Activated naive CD8-positive, alpha-beta T cell (primary cell): Measurements from ENCODE around the gene SLC17A1.

Experiments used
- H3K27ac Mint-ChIP-seq: one replicate; pipeline ENCODE4 v1.8.0; 2021; ENCODE audit warnings: mixed read lengths
- H3K27me3 Mint-ChIP-seq: one replicate; pipeline ENCODE4 v1.8.0; 2021; ENCODE audit warnings: mixed read lengths
- H3K36me3 Mint-ChIP-seq: one replicate; pipeline ENCODE4 v1.8.0; 2021; ENCODE audit warnings: mixed read lengths
- H3K4me1 Mint-ChIP-seq: one replicate; pipeline ENCODE4 v1.8.0; 2021; ENCODE audit warnings: low read depth, mixed read lengths
- H3K4me3 Mint-ChIP-seq: one replicate; pipeline ENCODE4 v1.8.0; 2021; ENCODE audit warnings: mild to moderate bottlenecking, mixed read lengths
- H3K9me3 Mint-ChIP-seq: one replicate; pipeline ENCODE4 v1.8.0; 2021; ENCODE audit warnings: low read depth, mixed read lengths

SLC17A1 gene, protein sequence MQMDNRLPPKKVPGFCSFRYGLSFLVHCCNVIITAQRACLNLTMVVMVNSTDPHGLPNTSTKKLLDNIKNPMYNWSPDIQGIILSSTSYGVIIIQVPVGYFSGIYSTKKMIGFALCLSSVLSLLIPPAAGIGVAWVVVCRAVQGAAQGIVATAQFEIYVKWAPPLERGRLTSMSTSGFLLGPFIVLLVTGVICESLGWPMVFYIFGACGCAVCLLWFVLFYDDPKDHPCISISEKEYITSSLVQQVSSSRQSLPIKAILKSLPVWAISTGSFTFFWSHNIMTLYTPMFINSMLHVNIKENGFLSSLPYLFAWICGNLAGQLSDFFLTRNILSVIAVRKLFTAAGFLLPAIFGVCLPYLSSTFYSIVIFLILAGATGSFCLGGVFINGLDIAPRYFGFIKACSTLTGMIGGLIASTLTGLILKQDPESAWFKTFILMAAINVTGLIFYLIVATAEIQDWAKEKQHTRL

DNA sequence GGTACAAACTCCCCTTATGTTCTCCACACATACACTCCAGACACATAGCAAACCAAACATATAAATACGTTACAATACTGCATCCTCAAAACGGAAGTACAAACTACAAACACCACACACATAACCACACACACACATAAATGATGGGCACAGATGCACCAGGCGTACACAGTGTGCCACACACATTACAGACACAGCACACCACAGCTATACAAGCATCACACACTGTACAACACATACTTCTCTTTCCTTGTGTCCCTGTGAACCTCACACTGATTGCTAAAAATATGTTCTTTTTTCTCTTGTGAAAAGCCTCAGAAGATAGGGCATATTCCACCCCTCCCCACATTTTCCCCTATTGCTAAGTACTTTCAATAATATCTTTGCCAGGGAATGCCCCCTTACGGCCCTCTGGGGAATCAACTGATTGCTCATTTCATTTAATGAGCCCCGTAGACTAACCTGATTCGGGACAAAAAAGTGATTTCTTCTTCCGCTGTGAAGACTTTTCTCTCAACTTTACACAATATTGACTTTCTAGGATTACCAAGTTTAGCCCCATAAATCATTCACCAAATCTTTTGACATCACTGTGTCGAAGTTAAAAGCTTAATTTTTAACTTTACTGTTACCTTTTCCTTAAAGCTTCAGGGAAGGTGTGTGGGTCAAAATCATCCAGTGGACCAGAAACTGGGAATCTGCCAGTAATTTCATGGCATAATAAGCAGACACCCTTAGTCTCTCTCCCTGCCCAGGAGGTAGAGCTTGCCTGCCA lies at the start of gene SLC17A1:
TSS of gene SLC17A1 (minus strand) at position 521 of the 775 bp plus-strand sequence. CDS start 1,495 bp downstream, outside the sequence.
- Mint-ChIP-seq H3K9me3 (no peaks in the 10 kb centered on the region), H3K4me3 (no peak within 1 kb of the TSS), H3K4me1 (no peaks in the 10 kb centered on the region), H3K36me3 (no peaks in the 10 kb centered on the region), H3K27me3 (peaks cover 18% of the 10 kb centered on the region), H3K27ac (no peak within 1 kb of the TSS)

DNA sequence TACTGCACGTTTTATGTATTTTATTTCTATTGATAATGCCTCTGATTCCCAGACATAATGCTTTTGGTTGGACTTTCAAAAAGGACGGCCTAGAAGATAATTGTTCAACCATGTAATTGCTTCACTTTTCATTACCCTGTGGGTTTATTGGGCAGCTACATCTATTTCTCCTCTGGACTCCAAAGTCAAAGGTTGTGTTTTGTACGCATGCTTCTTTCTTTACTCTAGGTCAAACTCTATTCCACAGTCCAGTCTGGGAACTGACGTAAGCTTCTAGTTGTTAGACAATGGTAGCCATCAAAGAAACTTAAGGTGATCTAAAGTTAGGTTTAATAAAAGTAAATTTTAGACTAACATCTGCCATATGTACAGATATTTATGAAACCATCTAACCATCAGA lies 48.7 kb upstream of the SLC17A1 start:
- Mint-ChIP-seq H3K4me3 (no peak overlapping the region), H3K9me3 (no peaks in the 10 kb centered on the region), H3K36me3 (no peaks in the 10 kb centered on the region), H3K4me1 (peaks cover 1% of the 10 kb centered on the region), H3K27me3 (peaks cover 2% of the 10 kb centered on the region), H3K27ac (no peak overlapping the region)

DNA sequence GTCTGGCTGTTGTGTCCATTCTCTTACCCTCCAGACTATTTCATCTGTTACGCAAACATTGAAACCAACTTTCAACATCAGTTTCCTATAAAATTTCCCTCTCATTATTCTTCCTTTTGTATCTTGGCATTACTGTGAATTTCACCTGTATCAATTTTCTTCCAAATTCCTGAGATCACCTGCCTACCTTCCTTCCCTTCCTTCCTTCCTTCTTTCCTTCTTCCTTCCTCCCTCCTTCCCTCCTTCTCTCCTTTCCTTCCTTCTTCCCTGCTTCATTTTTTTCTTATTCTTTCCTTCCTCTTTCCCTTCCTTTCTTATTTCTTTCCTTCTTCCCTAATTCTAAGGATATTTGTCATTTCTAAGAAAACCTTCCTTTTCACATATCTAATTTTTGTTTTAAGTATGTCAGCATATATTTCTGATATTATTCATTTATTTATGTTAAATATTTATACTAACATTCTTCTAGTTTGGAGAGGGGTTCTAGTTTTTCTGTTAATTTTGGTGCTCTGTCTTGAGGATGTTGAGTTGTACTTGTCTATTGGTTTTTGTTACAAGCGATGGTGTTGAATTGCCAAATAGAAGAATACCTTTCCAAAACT lies 47.0 kb upstream of the SLC17A1 start:
- no peak overlapping the region for H3K27ac Mint-ChIP-seq
- H3K27me3 Mint-ChIP-seq, result peaks cover 2% of the 10 kb centered on the region
- peaks cover 11% of the 10 kb centered on the region for H3K4me1 Mint-ChIP-seq
- no peaks in the 10 kb centered on the region for H3K36me3 Mint-ChIP-seq
- H3K4me3 Mint-ChIP-seq, result no peak overlapping the region
- no peaks in the 10 kb centered on the region for H3K9me3 Mint-ChIP-seq

- no peaks in the 10 kb centered on the region for H3K9me3 Mint-ChIP-seq
- no peaks in the 10 kb centered on the region for H3K36me3 Mint-ChIP-seq
- H3K4me3 Mint-ChIP-seq, result no peak overlapping the region
- H3K27ac Mint-ChIP-seq, result no peak overlapping the region
- peaks cover 2% of the 10 kb centered on the region for H3K27me3 Mint-ChIP-seq
- H3K4me1 Mint-ChIP-seq, result peaks cover 21% of the 10 kb centered on the region
These were observed 44.2 kb upstream of the SLC17A1 start for GRCh38 chr6:25875926-25876602.

- H3K4me3 Mint-ChIP-seq, result no peak overlapping the region
- H3K9me3 Mint-ChIP-seq, result no peaks in the 10 kb centered on the region
- H3K36me3 Mint-ChIP-seq, result no peaks in the 10 kb centered on the region
- peaks cover 21% of the 10 kb centered on the region for H3K4me1 Mint-ChIP-seq
- H3K27ac Mint-ChIP-seq, result no peak overlapping the region
- H3K27me3 Mint-ChIP-seq, result peaks cover 2% of the 10 kb centered on the region
These were observed 43.7 kb upstream of the SLC17A1 start for GRCh38 chr6:25875563-25875905.

GRCh38 chr6:25874822-25875562 lies 43.1 kb upstream of the SLC17A1 start:
- Mint-ChIP-seq H3K4me1 (peaks cover 21% of the 10 kb centered on the region), H3K9me3 (no peaks in the 10 kb centered on the region), H3K36me3 (no peaks in the 10 kb centered on the region), H3K27ac (no peak overlapping the region), H3K4me3 (no peak overlapping the region), H3K27me3 (peaks cover 2% of the 10 kb centered on the region)

GRCh38 chr6:25874118-25874517 lies 42.3 kb upstream of the SLC17A1 start, which contains the start of gene SLC17A3:
SLC17A3 (minus strand) TSS chr6:25874243; CDS start chr6:25868387, 5,856 bp downstream.
- peaks cover 21% of the 10 kb centered on the region for H3K4me1 Mint-ChIP-seq
- no peaks in the 10 kb centered on the region for H3K9me3 Mint-ChIP-seq
- H3K36me3 Mint-ChIP-seq, result no peaks in the 10 kb centered on the region
- peaks cover 2% of the 10 kb centered on the region for H3K27me3 Mint-ChIP-seq
- no peak within 1 kb of the TSS for H3K4me3 Mint-ChIP-seq
- no peak within 1 kb of the TSS for H3K27ac Mint-ChIP-seq

DNA sequence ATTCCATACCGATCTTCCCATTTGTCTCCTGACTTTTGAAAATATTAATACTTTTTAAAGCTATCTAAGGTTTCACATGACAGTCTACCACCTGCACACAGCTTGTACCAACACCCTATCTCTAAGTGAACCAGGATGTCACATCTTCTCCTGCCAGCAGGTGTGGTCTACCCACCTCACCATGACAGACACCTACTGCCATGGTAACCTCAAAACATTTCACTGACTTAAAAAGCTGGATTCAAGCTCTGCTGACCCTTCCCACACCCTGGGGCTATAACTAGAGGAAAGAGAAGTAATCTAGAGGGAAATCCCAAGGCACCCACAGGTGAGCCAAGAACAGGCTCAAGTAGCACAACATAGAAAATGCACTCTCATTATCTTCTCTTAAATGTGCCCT lies 41.0 kb upstream of the SLC17A1 start:
- Mint-ChIP-seq H3K27ac (no peak overlapping the region), H3K4me3 (no peak overlapping the region), H3K9me3 (no peaks in the 10 kb centered on the region), H3K27me3 (no peaks in the 10 kb centered on the region), H3K36me3 (no peaks in the 10 kb centered on the region), H3K4me1 (peaks cover 21% of the 10 kb centered on the region)

GRCh38 chr6:25869840-25870239 lies 38.0 kb upstream of the SLC17A1 start:
- Mint-ChIP-seq H3K27ac (no peak overlapping the region), H3K36me3 (no peaks in the 10 kb centered on the region), H3K9me3 (no peaks in the 10 kb centered on the region), H3K4me3 (no peak overlapping the region), H3K4me1 (peaks cover 36% of the 10 kb centered on the region), H3K27me3 (no peaks in the 10 kb centered on the region)

DNA sequence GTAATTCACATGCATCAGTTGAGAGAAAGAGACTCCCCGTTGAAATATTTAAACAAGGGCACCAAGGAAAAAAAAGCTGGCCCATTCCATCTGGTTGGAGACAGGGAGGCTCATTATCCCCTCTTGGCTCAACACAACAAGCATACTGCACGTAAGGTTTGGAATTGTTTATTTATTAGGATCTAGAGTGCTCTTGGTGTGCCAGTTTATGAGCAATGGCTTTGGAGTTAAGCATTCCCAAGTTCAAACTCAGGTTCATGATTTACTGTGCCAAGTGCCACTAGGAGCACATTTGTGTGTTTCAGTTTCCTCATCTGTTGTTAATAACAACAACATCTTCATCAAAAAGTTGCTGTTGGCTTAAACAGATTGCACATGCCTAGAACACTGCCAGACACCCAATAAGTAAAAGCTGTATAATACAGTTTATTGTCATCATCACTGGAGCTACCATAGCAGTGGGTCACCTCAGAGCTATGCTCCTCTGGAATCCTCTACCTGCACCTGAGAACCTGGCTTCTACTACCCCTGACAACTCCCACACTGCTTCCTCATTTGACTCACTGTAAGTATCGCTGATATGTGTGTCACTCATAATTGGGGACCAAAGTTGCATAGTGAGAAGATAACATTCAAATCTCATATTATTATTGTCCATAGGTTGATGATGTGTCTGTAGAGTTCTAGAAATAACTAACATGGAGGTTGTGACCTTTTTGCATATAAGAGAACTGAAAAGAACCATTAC lies 36.8 kb upstream of the SLC17A1 start:
- H3K9me3 Mint-ChIP-seq, result peaks cover 6% of the 10 kb centered on the region
- peaks cover 4% of the 10 kb centered on the region for H3K36me3 Mint-ChIP-seq
- H3K27me3 Mint-ChIP-seq, result no peaks in the 10 kb centered on the region
- H3K4me1 Mint-ChIP-seq, result peaks cover 30% of the 10 kb centered on the region
- no peak overlapping the region for H3K27ac Mint-ChIP-seq
- H3K4me3 Mint-ChIP-seq, result no peak overlapping the region

DNA sequence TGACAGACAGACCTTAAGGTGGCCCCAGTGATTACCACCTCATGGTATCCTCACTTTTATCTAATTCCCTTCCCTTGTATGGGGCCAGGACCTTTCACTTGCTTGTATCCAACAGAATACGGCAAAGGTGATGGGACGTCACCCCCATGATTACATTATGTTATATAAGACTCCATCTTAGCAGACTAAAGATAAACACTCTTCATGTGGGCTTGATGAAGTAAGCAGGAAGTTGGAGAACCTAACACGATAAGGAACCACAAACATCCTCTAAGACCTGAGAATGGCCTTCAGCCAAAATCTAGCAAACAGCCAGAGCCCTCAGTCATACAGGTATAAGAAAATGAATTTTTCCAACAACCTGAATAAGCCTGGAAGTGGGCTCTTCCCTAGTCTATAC lies 34.2 kb upstream of the SLC17A1 start:
- H3K27ac Mint-ChIP-seq, result no peak overlapping the region
- H3K36me3 Mint-ChIP-seq, result peaks cover 4% of the 10 kb centered on the region
- H3K4me1 Mint-ChIP-seq, result peaks cover 20% of the 10 kb centered on the region
- peak overlapping the region; percentile 49 for H3K4me3 Mint-ChIP-seq
- H3K27me3 Mint-ChIP-seq, result no peaks in the 10 kb centered on the region
- peaks cover 6% of the 10 kb centered on the region for H3K9me3 Mint-ChIP-seq

GRCh38 chr6:25863360-25863759 lies 31.5 kb upstream of the SLC17A1 start:
- Mint-ChIP-seq H3K4me1 (peaks cover 20% of the 10 kb centered on the region), H3K27me3 (no peaks in the 10 kb centered on the region), H3K4me3 (no peak overlapping the region), H3K9me3 (peaks cover 6% of the 10 kb centered on the region), H3K27ac (no peak overlapping the region), H3K36me3 (peaks cover 4% of the 10 kb centered on the region)

GRCh38 chr6:25862199-25862598 lies 30.3 kb upstream of the SLC17A1 start:
- Mint-ChIP-seq H3K27me3 (no peaks in the 10 kb centered on the region), H3K4me1 (peaks cover 19% of the 10 kb centered on the region), H3K36me3 (peaks cover 4% of the 10 kb centered on the region), H3K4me3 (no peak overlapping the region), H3K27ac (no peak overlapping the region), H3K9me3 (peaks cover 6% of the 10 kb centered on the region)
